ENCODE measurements around the gene PNMT. TPM values are rescaled to one million over a fixed set of nuclear protein-coding genes. Genes with fewer than 3 reads are reported as not detected.

Gene PNMT
- total and polyA plus RNA-seq, 10 donors = 0.28 to 2.4 (median 0.65) TPM; not detected in 4

GRCh38 chr17:39675390-39676082, 7.3 kb downstream of the PNMT start:
- peak; percentile 63 for DNase-seq
- H3K27me3 ChIP-seq (replicated peaks in 1 of 7) = peaks cover 0 to 19% (median 7%) of the 10 kb centered on the region in 7 donors
- TF ChIP-seq, protein P1, sequence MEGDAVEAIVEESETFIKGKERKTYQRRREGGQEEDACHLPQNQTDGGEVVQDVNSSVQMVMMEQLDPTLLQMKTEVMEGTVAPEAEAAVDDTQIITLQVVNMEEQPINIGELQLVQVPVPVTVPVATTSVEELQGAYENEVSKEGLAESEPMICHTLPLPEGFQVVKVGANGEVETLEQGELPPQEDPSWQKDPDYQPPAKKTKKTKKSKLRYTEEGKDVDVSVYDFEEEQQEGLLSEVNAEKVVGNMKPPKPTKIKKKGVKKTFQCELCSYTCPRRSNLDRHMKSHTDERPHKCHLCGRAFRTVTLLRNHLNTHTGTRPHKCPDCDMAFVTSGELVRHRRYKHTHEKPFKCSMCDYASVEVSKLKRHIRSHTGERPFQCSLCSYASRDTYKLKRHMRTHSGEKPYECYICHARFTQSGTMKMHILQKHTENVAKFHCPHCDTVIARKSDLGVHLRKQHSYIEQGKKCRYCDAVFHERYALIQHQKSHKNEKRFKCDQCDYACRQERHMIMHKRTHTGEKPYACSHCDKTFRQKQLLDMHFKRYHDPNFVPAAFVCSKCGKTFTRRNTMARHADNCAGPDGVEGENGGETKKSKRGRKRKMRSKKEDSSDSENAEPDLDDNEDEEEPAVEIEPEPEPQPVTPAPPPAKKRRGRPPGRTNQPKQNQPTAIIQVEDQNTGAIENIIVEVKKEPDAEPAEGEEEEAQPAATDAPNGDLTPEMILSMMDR (IDR thresholded peaks at IDR 0.05 in 8 of 11, conservative IDR thresholded peaks at IDR 0.05 in 3 of 11) = no peak
- no peak for TF ChIP-seq POLR2A (IDR thresholded peaks at IDR 0.05)
- TF ChIP-seq POLR2AphosphoS5 (IDR thresholded peaks at IDR 0.05) = no peak
- intact Hi-C loops (cut with DNase I; ENCODE audit: low total_unique reads) = no loop called here
- peaks cover 21 to 78% (median 61%) of the 10 kb centered on the region in 6 donors for H3K4me1 ChIP-seq
- 80 to 86% (median 81%) methylated on average over 9 to 10 of the region's 10 CpGs for WGBS, 5 donors
- peaks cover 0 to 9% (median under 1%) of the 10 kb centered on the region in 6 donors for H3K36me3 ChIP-seq
- no peak overlapping the region for H3K4me3 ChIP-seq
- H3K9me3 ChIP-seq = no peaks in the 10 kb centered on the region
- peak overlapping the region in 6 of 8 donors; percentile 31 to 90 (median 74) for H3K27ac ChIP-seq

GRCh38 chr17:39676198-39676819, 8.1 kb downstream of the PNMT start:
- Histone ChIP-seq H3K4me1 (peaks cover 21 to 83% (median 64%) of the 10 kb centered on the region in 6 donors), H3K27ac (peak overlapping the region in 6 of 8 donors; percentile 31 to 90 (median 74))
- 24 to 33% (median 25%) methylated on average over 7 of the region's 7 CpGs for WGBS, 5 donors

GRCh38 chr17:39677072-39677471, 8.8 kb downstream of the PNMT start:
- intact Hi-C loops (cut with DNase I; ENCODE audit: low total_unique reads) = no loop called here
- peaks cover 21 to 77% (median 63%) of the 10 kb centered on the region in 6 donors for H3K4me1 ChIP-seq
- H3K9me3 ChIP-seq = no peaks in the 10 kb centered on the region
- WGBS, 5 donors = 62 to 86% (median 80%) methylated on average over 7 to 8 of the region's 8 CpGs
- DNase-seq = no peak
- H3K36me3 ChIP-seq = peaks cover 0 to 17% (median 2%) of the 10 kb centered on the region in 6 donors
- no peak for TF ChIP-seq POLR2A (IDR thresholded peaks at IDR 0.05)
- TF ChIP-seq, protein P1 (IDR thresholded peaks at IDR 0.05 in 8 of 11, conservative IDR thresholded peaks at IDR 0.05 in 3 of 11) = no peak
- no peak for TF ChIP-seq POLR2AphosphoS5 (IDR thresholded peaks at IDR 0.05)
- H3K4me3 ChIP-seq = no peak overlapping the region
- H3K27me3 ChIP-seq (replicated peaks in 1 of 7) = peaks cover 0 to 4% (median 0%) of the 10 kb centered on the region in 7 donors
- H3K27ac ChIP-seq = peak overlapping the region in 4 of 8 donors; percentile 69 to 90 (median 80)

More at GRCh38 chr17:39676198-39676819, 8.1 kb downstream of the PNMT start:
- no peak overlapping the region for H3K4me3 ChIP-seq
- peak; percentile 89 for DNase-seq
- H3K9me3 ChIP-seq = no peaks in the 10 kb centered on the region
- intact Hi-C loops (cut with DNase I; ENCODE audit: low total_unique reads) = no loop called here
- H3K36me3 ChIP-seq = peaks cover 0 to 15% (median 2%) of the 10 kb centered on the region in 6 donors
- H3K27me3 ChIP-seq (replicated peaks in 1 of 7) = peaks cover 0 to 11% (median 2%) of the 10 kb centered on the region in 7 donors
- TF ChIP-seq, protein P1 (IDR thresholded peaks at IDR 0.05 in 8 of 11, conservative IDR thresholded peaks at IDR 0.05 in 3 of 11) = no peak
- peak; percentile 55 to 66 (median 62) for TF ChIP-seq POLR2AphosphoS5 (IDR thresholded peaks at IDR 0.05)

Data from spleen (tissue), 11 donors.